CD14-positive monocyte (primary cell): ENCODE results near the gene AMOTL2. TPM values are rescaled to one million over a fixed set of nuclear protein-coding genes. Genes with fewer than 3 reads are reported as not detected.

Source experiments
- DNase-seq, 3 donors: peaks; one replicate each; pipeline ENCODE4 v3.0.0-alpha.2; 2011 to 2022
- H2AFZ ChIP-seq: 2 replicates; pipeline ENCODE4 v1.6.0; 2012; ENCODE audit warnings: mild to moderate bottlenecking, low read depth, low read length, inconsistent platforms; ENCODE audit not compliant: insufficient read depth, poor library complexity, severe bottlenecking
- H3K27ac ChIP-seq, 2 donors: 1 replicate in 1 of 2; 2 replicates in 1 of 2; pipeline ENCODE4 v1.5.1; 2012 to 2013; ENCODE audit warnings: low read length in 2 of 2, control low read depth in 1 of 2, inconsistent platforms in 1 of 2, low read depth in 1 of 2, mild to moderate bottlenecking in 1 of 2
- H3K27me3 ChIP-seq, 2 donors: one replicate each; pipeline versions ENCODE4 v1.6.0 to v1.6.1; 2011 to 2013; ENCODE audit warnings: low read length in 2 of 2; ENCODE audit not compliant: control insufficient read depth in 2 of 2, insufficient read depth in 2 of 2
- H3K36me3 ChIP-seq, 2 donors: replicated peaks in 1 of 2; 1 replicate in 1 of 2; 2 replicates in 1 of 2; pipeline versions ENCODE4 v1.5.1 to v1.6.1; 2012 to 2013; ENCODE audit warnings: low read length in 2 of 2, control low read depth in 1 of 2, inconsistent platforms in 1 of 2, mild to moderate bottlenecking in 1 of 2; ENCODE audit not compliant: insufficient read depth in 2 of 2, control insufficient read depth in 1 of 2
- H3K4me1 ChIP-seq, 2 donors: 1 replicate in 1 of 2; 2 replicates in 1 of 2; pipeline versions ENCODE4 v1.5.1 to v1.6.1; 2012 to 2013; ENCODE audit warnings: low read length in 2 of 2, control low read depth in 1 of 2, inconsistent platforms in 1 of 2, mild to moderate bottlenecking in 1 of 2, moderate library complexity in 1 of 2; ENCODE audit not compliant: insufficient read depth in 2 of 2, control insufficient read depth in 1 of 2
- H3K4me2 ChIP-seq: replicated peaks from 2 replicates; pipeline ENCODE3; 2012; ENCODE audit warnings: low read length, moderate library complexity, mild to moderate bottlenecking; ENCODE audit not compliant: poor library complexity, severe bottlenecking; ENCODE audit errors: extremely low read depth
- H3K4me3 ChIP-seq, 3 experiments: fragments of 200-600 bp in 1 of 3; sonication (generic) in 1 of 3; replicated peaks in 1 of 3; 1 replicate in 2 of 3; 2 replicates in 1 of 3; pipeline ENCODE4 v1.5.1; 2011 to 2013; ENCODE audit warnings: low read length in 3 of 3, mild to moderate bottlenecking in 3 of 3, control low read depth in 2 of 3, low read depth in 2 of 3, inconsistent platforms in 1 of 3, moderate library complexity in 1 of 3
- H3K79me2 ChIP-seq: 2 replicates; pipeline ENCODE4 v1.6.0; 2012; ENCODE audit warnings: mild to moderate bottlenecking, control low read depth, inconsistent platforms, low read length, moderate library complexity; ENCODE audit not compliant: insufficient read depth
- H3K9ac ChIP-seq: 2 replicates; pipeline ENCODE4 v1.6.0; 2017; ENCODE audit warnings: low read length, mild to moderate bottlenecking; ENCODE audit not compliant: insufficient read depth, poor library complexity, severe bottlenecking
- H3K9me3 ChIP-seq, 2 donors: replicated peaks in 1 of 2; 1 replicate in 1 of 2; 2 replicates in 1 of 2; pipeline versions ENCODE4 v1.5.1 to v1.6.1; 2012 to 2013; ENCODE audit warnings: low read length in 2 of 2, control low read depth in 1 of 2; ENCODE audit not compliant: control insufficient read depth in 1 of 2, insufficient read depth in 1 of 2
- H4K20me1 ChIP-seq: 2 replicates; pipeline ENCODE4 v1.6.0; 2012; ENCODE audit warnings: mild to moderate bottlenecking, low read length, control low read depth, moderate library complexity; ENCODE audit not compliant: insufficient read depth
- H3K27ac Mint-ChIP-seq, 7 donors: one replicate each; pipeline ENCODE4 v1.8.0; 2020; ENCODE audit warnings: mild to moderate bottlenecking in 7 of 7, mixed read lengths in 7 of 7, moderate library complexity in 6 of 7, inconsistent platforms in 2 of 7
- H3K27me3 Mint-ChIP-seq, 3 donors: one replicate each; pipeline ENCODE4 v1.8.0; 2021 to 2022; ENCODE audit warnings: low read depth in 3 of 3, mild to moderate bottlenecking in 3 of 3, mixed read lengths in 3 of 3, moderate library complexity in 3 of 3, inconsistent platforms in 1 of 3
- H3K36me3 Mint-ChIP-seq, 2 donors: one replicate each; pipeline ENCODE4 v1.8.0; 2020; ENCODE audit warnings: mixed read lengths in 2 of 2, inconsistent platforms in 1 of 2, mild to moderate bottlenecking in 1 of 2
- H3K4me1 Mint-ChIP-seq: one replicate; pipeline ENCODE4 v1.8.0; 2020; ENCODE audit warnings: mild to moderate bottlenecking, mixed read lengths
- H3K4me3 Mint-ChIP-seq, 2 donors: one replicate each; pipeline ENCODE4 v1.8.0; 2020; ENCODE audit warnings: mild to moderate bottlenecking in 2 of 2, mixed read lengths in 2 of 2, moderate library complexity in 1 of 2
- H3K9me3 Mint-ChIP-seq, 7 donors: one replicate each; pipeline ENCODE4 v1.8.0; 2020 to 2022; ENCODE audit warnings: mixed read lengths in 7 of 7, mild to moderate bottlenecking in 6 of 7, moderate library complexity in 6 of 7, inconsistent platforms in 2 of 7
- WGBS: methylation state at CpG from one replicate; pipeline ENCODE4 v1.1.5; 2013; ENCODE audit warnings: missing lambda C conversion rate; ENCODE audit not compliant: insufficient coverage; 5-methylcytosine and 5-hydroxymethylcytosine counted together
- intact Hi-C, 2 donors: fragments of 100-400 bp; cut with micrococcal nuclease; formaldehyde crosslinking; loops; one replicate each; pipeline versions ENCODE4 v1.15.0 to v1.15.1; 2023
- polyA plus RNA-seq, 3 donors: library from polyadenylated mRNA; depleted of rRNA in 1 of 3; unstranded in 2 of 3; stranded (reverse) in 1 of 3; fragments of 300-500 nt in 2 of 3; fragments of >200 nt in 1 of 3; fragmentation: Illumina TruSeq in 2 of 3; gene quantifications; 1 replicate in 2 of 3; 2 replicates in 1 of 3; pipeline ENCODE4 v1.2.3, GENCODE V29; 2012 to 2021
- TF ChIP-seq, protein P1 (sequence below): fragments of 200-600 bp; IDR thresholded peaks from one replicate; pipeline ENCODE4 v1.8.0; 2022; ENCODE audit warnings: antibody characterized with exemption, mild to moderate bottlenecking

Gene AMOTL2
- polyA plus RNA-seq, 3 donors: 0.01 TPM; not detected in 2

DNA sequence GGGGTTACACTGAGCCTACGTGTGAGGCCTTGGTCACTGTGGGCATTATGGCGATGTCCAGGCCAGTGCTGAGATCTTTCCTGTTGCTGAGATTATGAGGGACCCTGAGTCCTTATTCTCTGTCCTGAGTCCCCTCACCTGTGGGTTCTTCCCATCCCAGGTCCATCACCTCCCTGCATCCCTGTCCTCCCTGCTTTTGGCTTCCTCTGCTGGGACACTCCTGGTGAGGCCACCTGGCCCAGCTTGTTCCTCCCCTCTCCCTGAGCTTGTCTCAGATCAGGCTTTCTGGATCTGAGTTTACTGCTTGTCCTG is 36.1 kb downstream of the AMOTL2 start:
- WGBS: 94% methylated on average over 2 of the region's 2 CpGs
- no peak overlapping the region for H3K4me2 ChIP-seq
- TF ChIP-seq, protein P1, sequence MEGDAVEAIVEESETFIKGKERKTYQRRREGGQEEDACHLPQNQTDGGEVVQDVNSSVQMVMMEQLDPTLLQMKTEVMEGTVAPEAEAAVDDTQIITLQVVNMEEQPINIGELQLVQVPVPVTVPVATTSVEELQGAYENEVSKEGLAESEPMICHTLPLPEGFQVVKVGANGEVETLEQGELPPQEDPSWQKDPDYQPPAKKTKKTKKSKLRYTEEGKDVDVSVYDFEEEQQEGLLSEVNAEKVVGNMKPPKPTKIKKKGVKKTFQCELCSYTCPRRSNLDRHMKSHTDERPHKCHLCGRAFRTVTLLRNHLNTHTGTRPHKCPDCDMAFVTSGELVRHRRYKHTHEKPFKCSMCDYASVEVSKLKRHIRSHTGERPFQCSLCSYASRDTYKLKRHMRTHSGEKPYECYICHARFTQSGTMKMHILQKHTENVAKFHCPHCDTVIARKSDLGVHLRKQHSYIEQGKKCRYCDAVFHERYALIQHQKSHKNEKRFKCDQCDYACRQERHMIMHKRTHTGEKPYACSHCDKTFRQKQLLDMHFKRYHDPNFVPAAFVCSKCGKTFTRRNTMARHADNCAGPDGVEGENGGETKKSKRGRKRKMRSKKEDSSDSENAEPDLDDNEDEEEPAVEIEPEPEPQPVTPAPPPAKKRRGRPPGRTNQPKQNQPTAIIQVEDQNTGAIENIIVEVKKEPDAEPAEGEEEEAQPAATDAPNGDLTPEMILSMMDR: no peak
- no peaks in the 10 kb centered on the region for H4K20me1 ChIP-seq
- no peaks in the 10 kb centered on the region for H3K36me3 Mint-ChIP-seq
- H3K27me3 Mint-ChIP-seq: peaks cover 3 to 6% (median 4%) of the 10 kb centered on the region in 3 donors
- no peaks in the 10 kb centered on the region for H3K36me3 ChIP-seq
- H3K4me1 Mint-ChIP-seq: no peaks in the 10 kb centered on the region
- no peak overlapping the region for H3K27ac Mint-ChIP-seq
- no peaks in the 10 kb centered on the region for H3K9me3 ChIP-seq
- no peaks in the 10 kb centered on the region for H3K27me3 ChIP-seq
- DNase-seq: no peak
- no peak overlapping the region for H3K9ac ChIP-seq
- no peaks in the 10 kb centered on the region for H3K4me1 ChIP-seq
- no peak overlapping the region for H2AFZ ChIP-seq
- no peak overlapping the region for H3K4me3 ChIP-seq
- no peak overlapping the region for H3K27ac ChIP-seq
- no peak overlapping the region for H3K4me3 Mint-ChIP-seq
- intact Hi-C loops: loop anchor here in 1 of 2 donors (10.0 kb wide), 1 partner anchor 117 kb away; no protein-coding TSS in a partner anchor
- H3K9me3 Mint-ChIP-seq: no peaks in the 10 kb centered on the region
- H3K79me2 ChIP-seq: no peaks in the 10 kb centered on the region

DNA sequence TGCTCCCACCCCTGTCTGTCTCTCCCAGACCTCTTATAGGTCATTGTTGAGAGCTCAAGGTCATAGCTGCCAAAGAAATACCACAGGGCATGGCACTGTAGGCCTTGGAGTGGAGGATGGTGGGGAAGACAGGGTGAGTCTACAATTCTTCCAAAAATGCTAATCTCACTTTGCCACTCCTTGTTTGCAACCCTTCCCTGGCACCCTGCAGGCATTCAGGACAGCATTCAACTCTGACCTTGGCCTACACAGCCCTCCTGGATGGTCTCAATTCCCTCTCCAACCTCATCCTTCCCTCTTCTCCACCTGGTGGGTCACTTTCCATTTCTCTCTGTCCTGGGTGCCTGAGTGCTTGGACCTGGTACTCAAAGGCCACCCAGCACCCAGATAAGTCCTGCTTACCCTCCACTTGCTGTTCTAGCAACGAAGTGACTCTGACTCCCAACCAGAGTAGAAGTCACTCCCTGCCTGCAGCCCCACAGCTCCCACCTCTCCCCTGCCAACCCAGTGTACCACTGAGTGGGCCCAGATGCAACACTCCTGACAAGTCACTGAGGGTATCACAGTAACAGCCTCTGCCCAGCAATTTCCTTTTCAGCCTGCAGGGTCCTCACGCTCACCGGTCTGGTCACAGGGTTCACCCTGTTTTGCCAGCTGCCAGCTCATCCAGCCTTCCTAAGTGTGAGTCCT is 36.6 kb downstream of the AMOTL2 start:
- no peak overlapping the region for H3K4me3 Mint-ChIP-seq

More for the DNA sequence above, 36.6 kb downstream of the AMOTL2 start:
- Mint-ChIP-seq H3K4me1 (no peaks in the 10 kb centered on the region), H3K9me3 (no peaks in the 10 kb centered on the region), H3K27me3 (peaks cover 3 to 6% (median 3%) of the 10 kb centered on the region in 3 donors), H3K27ac (no peak overlapping the region), H3K36me3 (no peaks in the 10 kb centered on the region)
- no peak overlapping the region for H3K9ac ChIP-seq
- H3K36me3 ChIP-seq: no peaks in the 10 kb centered on the region
- no peaks in the 10 kb centered on the region for H3K9me3 ChIP-seq
- no peak overlapping the region for H3K27ac ChIP-seq
- intact Hi-C loops: loop anchor here in 1 of 2 donors (10.0 kb wide), 1 partner anchor 117 kb away; no protein-coding TSS in a partner anchor
- no peaks in the 10 kb centered on the region for H3K4me1 ChIP-seq
- no peaks in the 10 kb centered on the region for H3K79me2 ChIP-seq
- no peak overlapping the region for H3K4me3 ChIP-seq
- DNase-seq: no peak
- no peaks in the 10 kb centered on the region for H4K20me1 ChIP-seq
- no peak overlapping the region for H2AFZ ChIP-seq
- no peaks in the 10 kb centered on the region for H3K27me3 ChIP-seq
- no peak overlapping the region for H3K4me2 ChIP-seq
- 81% methylated on average over 3 of the region's 3 CpGs for whole genome bisulfite sequencing
- TF ChIP-seq, protein P1: no peak
